HepG2 (cell line): ENCODE results near the gene STARD13. TPM values are rescaled to one million over a fixed set of nuclear protein-coding genes. Genes with fewer than 3 reads are reported as not detected.

Source experiments
- ATF5 ChIP-seq: sonication (generic); formaldehyde crosslinking; IDR thresholded peaks from 2 replicates; pipeline ENCODE4 v1.4.0; 2020; ENCODE audit warnings: mild to moderate bottlenecking, low read depth, missing genetic modification reagents
- CEBPB ChIP-seq: IDR thresholded peaks from 2 replicates; pipeline ENCODE4 v1.6.1; 2011; ENCODE audit warnings: low read depth, low read length, improper control_type of control experiment, borderline replicate concordance
- FOXO1 ChIP-seq: sonication (generic); formaldehyde crosslinking; IDR thresholded peaks from 2 replicates; pipeline ENCODE4 v1.4.0; 2020; ENCODE audit warnings: missing genetic modification reagents
- GABPB1 ChIP-seq: IDR thresholded peaks from 2 replicates; pipeline ENCODE4 v1.6.1; 2016; ENCODE audit warnings: mild to moderate bottlenecking, missing genetic modification reagents, moderate library complexity, missing compliant biosample characterization
- GPN1 ChIP-seq: sonication (generic); formaldehyde crosslinking; IDR thresholded peaks from 2 replicates; pipeline ENCODE4 v1.5.1; 2020; ENCODE audit warnings: missing genetic modification reagents, borderline replicate concordance
- MAFK ChIP-seq, 2 experiments: IDR thresholded peaks in 1 of 2; conservative IDR thresholded peaks in 1 of 2; 2 replicates each; pipeline ENCODE4 v1.6.1; 2011; ENCODE audit warnings: improper control_type of control experiment in 2 of 2, low read length in 2 of 2
- MLLT10 ChIP-seq: sonication (generic); formaldehyde crosslinking; IDR thresholded peaks from 2 replicates; pipeline ENCODE4 v1.4.0; 2020; ENCODE audit warnings: missing genetic modification reagents
- MTA3 ChIP-seq: sonication (generic); formaldehyde crosslinking; IDR thresholded peaks from 2 replicates; pipeline ENCODE4 v1.4.0; 2020; ENCODE audit warnings: missing genetic modification reagents
- PRDM4 ChIP-seq: sonication (generic); formaldehyde crosslinking; IDR thresholded peaks from 2 replicates; pipeline ENCODE4 v1.9.0; 2021; ENCODE audit warnings: missing genetic modification reagents, borderline replicate concordance
- REXO4 ChIP-seq: sonication (generic); formaldehyde crosslinking; IDR thresholded peaks from 2 replicates; pipeline ENCODE4 v1.8.0; 2022; ENCODE audit warnings: missing genetic modification reagents, mild to moderate bottlenecking, borderline replicate concordance
- SKI ChIP-seq: fragments of 450-650 bp; IDR thresholded peaks from one replicate; pipeline ENCODE4 v1.6.1; 2018; ENCODE audit warnings: mild to moderate bottlenecking; ENCODE audit not compliant: partially characterized antibody
- SOX13 ChIP-seq, 3 experiments: fragments of 450-650 bp in 1 of 3; sonication (generic) in 1 of 3; formaldehyde crosslinking in 1 of 3; IDR thresholded peaks in 2 of 3; conservative IDR thresholded peaks in 1 of 3; 2 replicates each; pipeline versions ENCODE4 v1.5.0 to v1.6.1; 2016 to 2020; ENCODE audit warnings: antibody characterized with exemption in 1 of 3, mild to moderate bottlenecking in 1 of 3, missing compliant biosample characterization in 1 of 3, missing genetic modification reagents in 1 of 3, moderate library complexity in 1 of 3
- THYN1 ChIP-seq: sonication (generic); formaldehyde crosslinking; IDR thresholded peaks from 2 replicates; pipeline ENCODE4 v1.8.1; 2023; ENCODE audit warnings: low read depth, mild to moderate bottlenecking, moderate library complexity, missing genetic modification reagents, borderline replicate concordance
- U2AF1 ChIP-seq: fragments of 200-400 bp; formaldehyde crosslinking; optimal IDR thresholded peaks from 2 replicates; pipeline ENCODE3; 2017; ENCODE audit warnings: mild to moderate bottlenecking, low read depth, low read length
- ZBTB25 ChIP-seq: IDR thresholded peaks from 2 replicates; pipeline ENCODE4 v1.6.1; 2018; ENCODE audit warnings: missing genetic modification reagents
- ZMYM2 ChIP-seq: sonication (generic); formaldehyde crosslinking; IDR thresholded peaks from 2 replicates; pipeline ENCODE4 v1.8.0; 2022; ENCODE audit warnings: mild to moderate bottlenecking, missing genetic modification reagents
- ZNF205 ChIP-seq: IDR thresholded peaks from 2 replicates; pipeline ENCODE4 v1.6.1; 2018; ENCODE audit warnings: missing biosample characterization, missing genetic modification reagents
- ZNF362 ChIP-seq: sonication (generic); formaldehyde crosslinking; IDR thresholded peaks from 2 replicates; pipeline ENCODE4 v1.4.0; 2020; ENCODE audit warnings: missing genetic modification reagents, mild to moderate bottlenecking, borderline replicate concordance
- ZNF496 ChIP-seq: sonication (generic); formaldehyde crosslinking; IDR thresholded peaks from 2 replicates; pipeline ENCODE4 v1.8.1; 2023; ENCODE audit warnings: mild to moderate bottlenecking, moderate library complexity, missing genetic modification reagents; ENCODE audit not compliant: insufficient replicate concordance
- ZNF569 ChIP-seq: sonication (generic); formaldehyde crosslinking; IDR thresholded peaks from 2 replicates; pipeline ENCODE4 v1.5.0; 2020; ENCODE audit warnings: mild to moderate bottlenecking, missing genetic modification reagents, moderate library complexity, borderline replicate concordance
- ZNF614 ChIP-seq: IDR thresholded peaks from 2 replicates; pipeline ENCODE4 v1.6.1; 2018; ENCODE audit warnings: missing biosample characterization, missing genetic modification reagents, inconsistent platforms, borderline replicate concordance
- polyA plus RNA-seq, 8 experiments: library from polyadenylated mRNA; depleted of rRNA in 3 of 8; stranded (reverse) in 7 of 8; unstranded in 1 of 8; fragments of >200 nt; fragmentation: Illumina TruSeq in 4 of 8; extraction: Trizol in 4 of 8; gene quantifications; 2 replicates each; pipeline versions ENCODE4 v1.2.1 to v1.2.3, GENCODE V29; 2011 to 2016; ENCODE audit warnings: low read depth in 4 of 8, missing spikeins in 1 of 8, mixed read lengths in 1 of 8; ENCODE audit not compliant: insufficient read depth in 1 of 8
- total RNA-seq, 5 experiments: library from RNA; depleted of rRNA; stranded (reverse); fragments of >200 nt; fragmentation: Illumina TruSeq; extraction: Trizol; gene quantifications; 2 replicates each; pipeline ENCODE4 v1.2.3, GENCODE V29; 2016; ENCODE audit warnings: low read depth in 1 of 5
- TF ChIP-seq, protein P1 (sequence below): sonication (generic); formaldehyde crosslinking; IDR thresholded peaks from 2 replicates; pipeline ENCODE4 v1.8.0; 2022; ENCODE audit warnings: low read depth, missing genetic modification reagents

The STARD13 gene
- total and polyA plus RNA-seq, 2 of the 13 experiments (the other 11 are each of a cell fraction or from before 2014, with no cell fraction given) = 12.8 to 14.3 TPM

DNA sequence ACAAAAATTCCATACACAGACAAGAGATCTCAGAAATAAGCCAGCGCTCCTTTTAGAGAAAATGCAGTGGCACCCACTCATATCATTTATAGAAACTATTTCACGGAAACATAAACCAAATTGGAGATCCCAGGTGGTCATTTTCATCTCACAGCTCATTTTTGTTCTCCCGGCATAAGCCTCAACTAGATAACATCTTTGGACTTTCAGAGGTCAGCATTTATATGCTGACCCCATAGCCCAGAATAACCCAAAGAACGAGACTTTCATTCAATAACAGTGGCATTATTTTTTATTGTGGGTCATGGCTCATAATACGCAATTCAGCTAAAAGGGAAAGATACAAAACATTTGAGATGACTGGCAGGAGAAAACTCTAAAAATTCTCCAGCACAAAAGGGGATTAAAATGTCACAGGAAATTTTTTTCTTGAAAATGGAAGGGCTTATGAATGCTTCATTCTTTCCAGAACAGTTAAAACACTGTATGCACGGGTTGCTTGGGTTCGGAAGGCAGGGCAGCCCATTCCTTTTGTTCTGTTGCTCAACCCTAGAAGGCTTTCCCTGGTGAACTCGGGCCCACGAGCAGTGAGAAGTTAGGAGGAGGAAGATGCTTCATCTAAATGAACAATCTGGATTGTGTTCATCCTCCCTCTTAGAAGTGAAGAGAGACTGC is 24.0 kb downstream of the STARD13 start (continued):
- peak; percentile 38; the same call in 1 of the 2 replicates for TF ChIP-seq SOX13 (IDR thresholded peaks at IDR 0.05)
- peak in 1 of 2 experiments; percentile 79; a peak in 2 of 4 replicates for TF ChIP-seq SOX13 (CRISPR knock-in tag; conservative IDR thresholded peaks at IDR 0.05 in 1 of 2, IDR thresholded peaks at IDR 0.05 in 1 of 2)
- TF ChIP-seq THYN1 (CRISPR knock-in tag) = no peak
- no peak for TF ChIP-seq FOXO1
- no peak for TF ChIP-seq ATF5
- no peak for TF ChIP-seq REXO4 (CRISPR knock-in tag)
- TF ChIP-seq ZNF496 (CRISPR knock-in tag) = no peak
- TF ChIP-seq ZNF205 (CRISPR knock-in tag) = no peak
- no peak for TF ChIP-seq ZBTB25 (CRISPR knock-in tag)
- TF ChIP-seq SKI = no peak
- TF ChIP-seq ZNF362 = no peak
- TF ChIP-seq, protein P1, sequence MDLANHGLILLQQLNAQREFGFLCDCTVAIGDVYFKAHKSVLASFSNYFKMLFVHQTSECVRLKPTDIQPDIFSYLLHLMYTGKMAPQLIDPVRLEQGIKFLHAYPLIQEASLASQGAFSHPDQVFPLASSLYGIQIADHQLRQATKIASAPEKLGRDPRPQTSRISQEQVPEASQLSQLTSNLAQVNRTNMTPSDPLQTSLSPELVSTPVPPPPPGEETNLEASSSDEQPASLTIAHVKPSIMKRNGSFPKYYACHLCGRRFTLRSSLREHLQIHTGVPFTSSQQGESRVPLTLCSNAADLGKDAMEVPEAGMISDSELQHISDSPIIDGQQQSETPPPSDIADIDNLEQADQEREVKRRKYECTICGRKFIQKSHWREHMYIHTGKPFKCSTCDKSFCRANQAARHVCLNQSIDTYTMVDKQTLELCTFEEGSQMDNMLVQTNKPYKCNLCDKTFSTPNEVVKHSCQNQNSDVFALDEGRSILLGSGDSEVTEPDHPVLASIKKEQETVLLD = no peak
- no peak for TF ChIP-seq ZNF569 (CRISPR knock-in tag)
- no peak for TF ChIP-seq PRDM4 (CRISPR knock-in tag)
- TF ChIP-seq MTA3 = no peak
- peak in 1 of 2 experiments; percentile 16; a peak in 1 of 4 replicates for TF ChIP-seq MAFK (conservative IDR thresholded peaks at IDR 0.05 in 1 of 2, IDR thresholded peaks at IDR 0.05 in 1 of 2; ENCODE audit: low read length in 2 of 2)
- no peak for TF ChIP-seq GPN1 (CRISPR knock-in tag)
- no peak for TF ChIP-seq GABPB1 (CRISPR knock-in tag)
- TF ChIP-seq MLLT10 (CRISPR knock-in tag) = no peak
- TF ChIP-seq ZMYM2 (CRISPR knock-in tag) = no peak
- no peak for TF ChIP-seq U2AF1
- no peak for TF ChIP-seq ZNF614
- peak; percentile 49; the same call in 1 of the 2 replicates for TF ChIP-seq CEBPB
